NCI-H1092 (cell line): ENCODE measurements around the gene COQ7.

Source experiments
- DNase-seq: peaks from one replicate; lab custom pipeline; 2025; lab: John Stamatoyannopoulos, UW

COQ7 gene

GRCh38 chr16:19086322-19087199 is 19.1 kb downstream of the COQ7 start:
- peak; percentile 68 for DNase-seq

DNA sequence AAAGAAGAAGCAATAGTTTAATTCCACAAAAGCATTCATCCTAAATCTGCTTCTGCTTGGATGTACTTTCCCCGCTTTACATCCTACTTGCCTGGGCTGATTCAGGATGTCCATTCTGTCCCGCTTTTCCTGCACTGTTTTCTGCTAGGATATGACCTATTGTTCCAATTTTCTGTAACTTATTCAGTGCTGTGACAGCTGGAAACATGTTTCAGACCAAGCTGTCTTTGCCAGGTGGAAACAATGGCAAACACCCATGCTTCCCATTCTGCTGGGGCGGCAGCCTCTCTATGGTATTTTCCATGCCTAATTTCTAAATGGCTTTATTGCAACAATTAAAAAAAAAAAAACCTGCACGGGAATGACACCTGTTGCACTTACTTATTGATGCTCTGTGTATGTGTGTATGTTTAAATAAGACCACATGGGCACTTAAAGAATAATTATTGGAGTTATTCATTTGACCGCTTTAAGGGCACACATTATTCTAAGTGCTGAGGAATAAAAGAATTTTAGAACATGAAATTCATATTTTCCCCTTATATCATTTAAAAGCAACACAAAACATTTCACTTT is 21.0 kb downstream of the COQ7 start:
- no peak for DNase-seq

GRCh38 chr16:19089410-19089955 is 22.1 kb downstream of the COQ7 start:
- no peak for DNase-seq

- DNase-seq, result no peak
Observed at GRCh38 chr16:19090916-19091315, 23.5 kb downstream of the COQ7 start.

- DNase-seq, result no peak
Observed at GRCh38 chr16:19092653-19093410, 25.4 kb downstream of the COQ7 start.

GRCh38 chr16:19093631-19094541 is 26.5 kb downstream of the COQ7 start:
- no peak for DNase-seq

- no peak for DNase-seq
Observed at GRCh38 chr16:19094542-19095365, 27.3 kb downstream of the COQ7 start.

DNA sequence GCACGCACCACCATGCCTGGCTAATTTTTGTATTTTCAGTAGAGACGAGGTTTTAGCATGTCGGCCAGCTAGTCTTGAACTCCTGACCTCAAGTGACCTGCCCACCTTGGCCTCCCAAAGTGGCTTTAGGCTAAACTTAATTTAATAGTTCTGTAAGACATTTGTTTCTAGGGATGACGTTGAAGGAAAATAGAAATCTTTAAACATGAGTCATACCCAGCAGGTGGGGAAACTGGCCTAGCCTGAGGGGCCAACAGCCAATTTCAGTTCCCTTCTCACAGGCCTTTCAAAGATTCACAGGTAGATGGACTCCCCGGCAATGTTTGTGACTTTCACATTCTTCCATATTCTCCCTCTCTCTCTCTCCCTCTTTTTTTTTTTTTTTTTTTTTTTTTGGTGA is 28.2 kb downstream of the COQ7 start:
- DNase-seq, result no peak

DNA sequence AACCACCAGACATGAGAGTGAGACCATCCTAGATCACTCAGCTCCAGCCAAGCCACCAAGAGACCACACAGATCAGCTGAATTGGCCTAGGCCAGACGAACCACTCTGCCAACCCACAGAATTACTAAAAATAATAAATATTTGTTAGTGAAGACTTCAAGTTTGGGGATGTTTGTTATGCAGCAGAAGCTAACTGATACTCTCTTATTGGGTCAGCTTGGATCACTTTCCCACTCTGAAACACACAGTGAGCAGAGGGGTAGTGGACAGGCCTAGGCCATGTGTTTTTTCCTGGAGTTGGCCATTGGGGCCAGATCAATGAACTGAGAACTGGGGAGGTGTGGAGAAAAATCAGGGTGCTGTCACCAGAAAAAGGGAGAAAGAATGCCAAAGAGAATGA is 30.8 kb downstream of the COQ7 start:
- DNase-seq, result no peak

DNA sequence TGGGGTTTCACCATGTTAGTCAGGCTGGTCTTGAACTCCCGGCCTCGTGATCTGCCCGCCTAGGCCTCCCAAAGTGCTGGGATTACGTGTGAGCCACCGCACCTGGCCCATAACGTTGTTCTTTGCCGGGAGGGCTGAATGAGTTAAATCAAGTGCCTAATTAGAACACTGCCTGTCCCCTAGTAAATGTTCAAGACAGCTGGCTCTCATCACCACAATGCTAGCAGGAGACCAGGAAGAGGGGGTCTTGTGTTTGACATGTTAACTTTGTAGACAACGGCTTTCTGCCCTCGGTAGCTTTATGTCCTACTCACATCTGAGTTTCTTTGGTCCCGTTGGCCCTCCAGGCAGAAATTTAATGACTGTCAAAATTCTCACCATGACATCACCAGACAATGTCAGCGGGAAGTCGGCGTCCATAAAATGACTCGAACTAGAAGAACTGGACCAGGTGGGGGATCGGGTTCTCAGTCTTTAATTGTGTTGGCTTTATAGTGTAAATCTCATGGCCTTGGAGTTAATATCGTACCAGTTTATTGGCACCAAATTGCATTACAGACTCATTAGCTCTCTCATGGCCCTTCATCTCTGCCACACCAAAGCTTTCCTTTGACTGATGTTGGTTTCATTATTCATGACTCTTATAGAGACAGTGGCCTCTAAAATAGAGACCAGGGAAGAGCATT is 34.9 kb downstream of the COQ7 start:
- DNase-seq, result no peak

DNA sequence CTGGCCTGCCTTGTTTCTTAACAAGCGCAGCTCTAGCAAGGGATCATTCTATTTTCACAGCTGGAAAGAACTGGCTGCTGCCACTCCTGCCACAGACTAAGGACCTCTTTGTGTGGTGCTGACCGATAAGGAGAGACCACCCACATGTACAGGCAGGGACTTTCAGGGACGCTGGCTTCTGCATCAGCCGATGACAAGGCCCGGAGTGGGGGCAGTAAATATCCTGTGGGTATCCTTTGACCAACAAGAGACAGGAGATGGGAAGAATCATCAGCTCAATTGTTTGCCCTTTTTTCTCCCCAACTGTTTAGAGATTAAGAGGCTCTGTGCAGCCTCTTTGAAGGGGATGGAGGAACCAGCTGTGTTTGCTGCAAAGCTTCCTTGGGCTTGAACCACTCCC is 37.2 kb downstream of the COQ7 start:
- DNase-seq, result no peak

DNA sequence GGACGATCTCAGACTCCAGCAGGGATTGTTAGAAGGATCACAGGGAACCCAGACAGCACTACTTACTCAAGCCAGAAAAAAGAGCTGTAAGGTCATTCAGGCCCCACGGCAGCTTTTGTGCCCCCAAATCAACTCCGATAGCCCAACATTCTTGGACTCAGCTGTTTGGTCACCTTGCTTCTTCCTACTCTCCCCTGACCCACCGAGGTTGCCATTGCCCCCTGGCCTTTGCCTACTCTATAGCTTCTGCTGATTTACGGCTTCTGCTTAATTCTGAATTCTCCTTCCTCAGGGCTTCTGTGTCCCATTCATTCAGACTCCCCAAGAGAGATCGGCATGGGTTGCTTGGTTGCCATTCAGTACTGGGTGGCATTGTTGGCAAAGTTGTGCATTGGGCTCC is 37.7 kb downstream of the COQ7 start:
- no peak for DNase-seq

DNA sequence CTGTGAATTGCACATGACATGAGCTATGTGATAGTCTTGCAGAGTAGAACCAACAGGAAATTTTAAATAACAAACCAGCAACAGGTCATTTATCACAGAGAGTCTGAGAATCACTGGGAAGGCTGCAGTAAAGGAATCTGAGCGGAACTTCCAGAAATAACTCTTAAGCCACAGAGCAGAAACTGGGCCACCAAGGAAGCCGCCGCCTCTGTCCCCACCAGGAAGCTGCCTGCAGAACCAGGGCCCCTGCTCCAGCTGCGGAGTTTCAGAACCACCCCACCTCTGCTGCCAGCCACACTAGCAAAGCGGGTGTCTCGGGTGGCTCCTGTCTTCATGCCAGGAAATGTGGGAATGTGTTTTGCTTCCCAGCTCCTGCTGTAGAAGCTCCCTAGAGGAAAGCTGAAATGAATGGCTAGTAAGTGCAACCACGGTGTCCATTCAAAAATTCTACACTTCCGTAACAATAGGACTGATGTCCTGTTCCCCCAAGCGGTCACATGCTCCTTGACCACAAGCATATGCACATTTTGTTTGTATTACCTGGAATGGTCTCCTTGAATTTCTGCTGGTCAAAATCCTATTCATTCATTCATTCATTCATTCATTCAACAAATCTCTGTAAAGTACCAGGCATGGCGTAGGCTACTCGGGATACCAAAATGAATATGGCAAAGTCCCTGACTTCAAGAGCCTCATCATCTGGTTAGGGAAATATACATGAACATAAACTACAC is 38.6 kb downstream of the COQ7 start:
- DNase-seq, result no peak

DNA sequence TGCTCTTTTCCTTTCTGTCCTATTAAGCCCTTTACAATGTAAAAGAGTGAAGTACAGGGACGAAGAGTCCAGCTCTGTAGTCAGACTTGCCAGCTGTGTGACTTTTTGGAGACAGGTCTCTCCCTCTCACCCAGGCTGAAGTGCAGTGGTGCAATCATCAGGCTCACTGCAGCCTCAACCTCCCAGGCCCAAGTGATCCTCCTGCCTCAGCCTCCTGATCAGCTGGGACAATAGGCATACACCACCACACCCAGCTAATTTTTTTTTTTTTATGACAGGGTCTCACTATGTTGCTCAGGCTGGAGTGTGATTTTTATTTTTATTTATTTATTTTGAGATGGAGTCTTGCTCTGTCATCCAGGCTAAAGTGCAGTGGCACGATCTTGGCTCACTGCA is 39.2 kb downstream of the COQ7 start:
- no peak for DNase-seq

DNA sequence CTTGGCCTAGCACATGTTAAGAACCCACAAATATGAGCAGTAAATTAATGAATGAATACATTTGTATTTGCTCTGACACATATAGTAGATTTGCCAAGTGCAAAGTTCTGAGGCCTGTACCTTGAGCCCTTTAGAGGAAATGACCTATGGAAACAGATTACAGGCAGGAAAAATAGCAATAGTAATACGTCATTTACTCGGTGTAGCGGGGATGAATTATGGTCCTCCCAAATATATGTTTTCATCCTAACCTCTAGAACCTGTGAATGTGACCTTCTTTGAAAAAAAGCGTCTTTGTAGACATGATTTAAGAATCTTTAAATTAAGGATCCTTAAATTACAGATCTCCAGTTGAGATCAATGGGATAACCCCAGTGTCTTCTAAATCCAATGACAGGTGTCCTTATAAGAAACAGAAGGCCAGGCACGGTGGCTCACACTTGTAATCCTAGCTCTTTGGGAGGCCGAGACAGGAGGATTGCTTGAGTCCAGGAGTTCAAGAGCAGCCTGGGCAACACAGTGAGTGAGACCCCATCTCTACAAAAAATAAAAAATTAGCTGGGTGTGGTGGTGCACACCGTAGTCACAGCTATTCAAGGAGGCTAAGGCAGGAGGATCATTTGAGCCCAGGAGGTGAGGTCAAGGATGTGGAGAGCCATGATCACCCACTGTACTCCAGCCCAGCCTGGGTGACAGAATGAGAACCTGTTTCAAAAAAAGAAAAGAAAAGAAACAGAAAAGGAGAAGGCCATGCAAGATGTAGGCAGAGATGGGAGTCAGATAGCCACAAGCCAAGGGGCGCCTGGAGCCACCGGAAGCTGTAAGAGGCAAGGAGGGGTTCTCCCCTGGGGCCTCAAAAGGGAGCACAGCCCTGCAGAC is 41.2 kb downstream of the COQ7 start:
- no peak for DNase-seq

DNA sequence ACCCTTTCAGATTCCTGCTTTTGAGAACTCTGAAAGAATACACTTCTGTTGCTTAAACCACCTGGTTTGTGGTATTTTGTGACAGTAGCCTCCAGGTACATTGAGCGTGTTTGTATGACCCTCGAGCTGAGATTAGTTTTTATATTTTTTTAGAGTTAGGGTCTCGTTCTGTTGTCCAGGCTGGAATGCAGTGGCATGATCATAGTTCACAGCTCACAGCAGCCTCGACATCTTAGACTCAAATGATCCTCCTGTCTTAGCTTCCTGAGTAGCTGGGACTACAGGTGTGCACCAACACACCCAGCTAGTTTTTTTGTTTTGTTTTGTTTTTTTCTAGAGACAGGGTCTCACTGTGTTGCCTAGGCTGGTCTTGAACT is 41.9 kb downstream of the COQ7 start:
- no peak for DNase-seq

GRCh38 chr16:19110537-19111360 is 43.3 kb downstream of the COQ7 start:
- DNase-seq, result no peak

- no peak for DNase-seq
Observed at GRCh38 chr16:19112099-19112407, 44.6 kb downstream of the COQ7 start.
